K562 (cell line): ENCODE measurements around the gene C12orf60. TPM values are rescaled to one million over a fixed set of nuclear protein-coding genes. Genes with fewer than 3 reads are reported as not detected.
A peak's percentile ranks its signal among the peaks of the same experiment; 100 is the strongest.

Source experiments
- ATAC-seq: fragments of 200-7000 bp; cut with Tn5 transposase; 3 replicates; pipeline ENCODE4 v1.9.1; 2020; ENCODE audit warnings: moderate library complexity
- BruUV-seq: library from RNA; stranded (reverse); fragments of 400-500 nt; replicated peaks from 2 replicates; lab custom pipeline; 2021; lab: Mats Ljungman, UMichigan
- CTCF ChIA-PET: fragments of 300-600 bp; formaldehyde crosslinking; extraction: SDS; loops from one replicate; lab custom pipeline; 2021; ENCODE audit warnings: low intra/inter-chr PET ratio; lab: Yijun Ruan, JAX
- POLR2A ChIA-PET: fragments of 300-600, 350-650 bp; sonication (Branson Sonifier 250); formaldehyde crosslinking; extraction: SDS; loops from one replicate; lab custom pipeline; 2021; ENCODE audit warnings: antibody characterized with exemption, inconsistent platforms; lab: Yijun Ruan, JAX
- DNase-seq, 4 experiments: peaks; one replicate each; pipeline versions ENCODE4 v3.0.0 to v3.0.0-alpha.2; 2011 to 2018; ENCODE audit warnings: low spot score in 3 of 4, mixed read lengths in 3 of 4; ENCODE audit errors: extremely low read depth in 1 of 4
- FAIRE-seq: peaks from 2 replicates; lab custom pipeline; 2011; peaks lifted over from hg19 to GRCh38; lab: Jason Lieb, UNC
- H2AFZ ChIP-seq: 2 replicates; pipeline ENCODE4 v1.6.0; 2011; ENCODE audit warnings: low read depth, low read length, control low read depth, inconsistent platforms
- H3K27ac ChIP-seq: fragments of 200-600 bp; 3 replicates; pipeline ENCODE4 v1.8.0; 2011; ENCODE audit warnings: low read depth, mild to moderate bottlenecking, control low read depth, inconsistent platforms, low read length, moderate library complexity, mixed read lengths; ENCODE audit errors: extremely low read depth
- H3K27me3 ChIP-seq, 2 experiments: fragments of 300-600 bp in 1 of 2; 2 replicates in 1 of 2; 3 replicates in 1 of 2; pipeline versions ENCODE4 v1.6.0 to v1.8.0; 2011; ENCODE audit warnings: inconsistent platforms in 2 of 2, low read length in 2 of 2, mild to moderate bottlenecking in 1 of 2, mixed read lengths in 1 of 2, moderate library complexity in 1 of 2; ENCODE audit not compliant: control insufficient read depth in 2 of 2, insufficient read depth in 2 of 2
- H3K36me3 ChIP-seq: fragments of 300-600 bp; 3 replicates; pipeline ENCODE4 v1.8.0; 2011; ENCODE audit warnings: mild to moderate bottlenecking, low read length, inconsistent platforms; ENCODE audit not compliant: control insufficient read depth, insufficient read depth
- H3K4me1 ChIP-seq, 2 experiments: fragments of 200-600 bp in 1 of 2; replicated peaks in 1 of 2; 2 replicates in 1 of 2; 3 replicates in 1 of 2; pipeline versions ENCODE4 v1.5.1 to v1.8.0; 2011; ENCODE audit warnings: inconsistent platforms in 2 of 2, low read length in 2 of 2, mild to moderate bottlenecking in 1 of 2, mixed read lengths in 1 of 2, moderate library complexity in 1 of 2; ENCODE audit not compliant: control insufficient read depth in 2 of 2, insufficient read depth in 2 of 2
- H3K4me2 ChIP-seq: 2 replicates; pipeline ENCODE4 v1.6.1; 2011; ENCODE audit warnings: low read length, control low read depth, inconsistent platforms, mixed read lengths; ENCODE audit not compliant: insufficient read depth
- H3K4me3 ChIP-seq: fragments of 200-600 bp; sonication (generic), shearing (Covaris generic); 2 replicates; pipeline ENCODE4 v1.5.1; 2016; ENCODE audit warnings: control low read depth, inconsistent platforms
- H3K79me2 ChIP-seq: fragments of 200-600 bp; 3 replicates; pipeline ENCODE4 v1.8.0; 2011; ENCODE audit warnings: low read length, inconsistent platforms; ENCODE audit not compliant: control insufficient read depth, insufficient read depth
- H3K9ac ChIP-seq, 2 experiments: 2 replicates each; pipeline versions ENCODE4 v1.6.0 to v1.6.1; 2011; ENCODE audit warnings: low read depth in 2 of 2, low read length in 2 of 2, control low read depth in 1 of 2, inconsistent platforms in 1 of 2, mild to moderate bottlenecking in 1 of 2, mixed read lengths in 1 of 2; ENCODE audit not compliant: insufficient read depth in 1 of 2
- H3K9me1 ChIP-seq: one replicate; pipeline ENCODE4 v1.6.0; 2011; ENCODE audit warnings: inconsistent platforms, mild to moderate bottlenecking, low read length, moderate library complexity; ENCODE audit not compliant: control insufficient read depth, insufficient read depth
- H3K9me3 ChIP-seq: replicated peaks from 2 replicates; pipeline ENCODE4 v1.5.1; 2011; ENCODE audit warnings: low read depth, low read length, inconsistent platforms; ENCODE audit not compliant: control insufficient read depth, insufficient read depth
- H4K20me1 ChIP-seq: replicated peaks from 2 replicates; pipeline ENCODE4 v1.6.1; 2011; ENCODE audit warnings: low read length, inconsistent platforms, mixed read lengths; ENCODE audit not compliant: control insufficient read depth, insufficient read depth
- ESRRB ChIP-seq: fragments of 250-450 bp; sonication (Bioruptor Pico); IDR thresholded peaks from 2 replicates; pipeline ENCODE4 v1.5.0; 2020; ENCODE audit warnings: mild to moderate bottlenecking, moderate library complexity, borderline replicate concordance
- HNRNPK ChIP-seq: fragments of 200-400 bp; formaldehyde crosslinking; IDR thresholded peaks from one replicate; pipeline ENCODE4 v1.6.1; 2018; ENCODE audit warnings: mild to moderate bottlenecking, low read depth, low read length; ENCODE audit not compliant: poor library complexity, severe bottlenecking
- HOXB6 ChIP-seq: fragments of 250-450 bp; sonication (Bioruptor Pico); IDR thresholded peaks from 2 replicates; pipeline ENCODE4 v1.5.1; 2022; ENCODE audit warnings: mild to moderate bottlenecking, borderline replicate concordance
- MCM5 ChIP-seq: fragments of 450-650 bp; IDR thresholded peaks from 2 replicates; pipeline ENCODE4 v1.6.1; 2016; ENCODE audit warnings: low read depth
- NFIC ChIP-seq: fragments of 450-650 bp; IDR thresholded peaks from 2 replicates; pipeline ENCODE4 v1.6.1; 2017; ENCODE audit warnings: mild to moderate bottlenecking, inconsistent platforms
- SMAD3 ChIP-seq: fragments of 450-650 bp; formaldehyde crosslinking; conservative IDR thresholded peaks from 2 replicates; pipeline ENCODE4 v1.4.0; 2020; ENCODE audit warnings: mild to moderate bottlenecking
- ZNF239 ChIP-seq: fragments of 250-450 bp; sonication (Bioruptor Pico); IDR thresholded peaks from 2 replicates; pipeline ENCODE4 v1.4.0; 2020; ENCODE audit warnings: mild to moderate bottlenecking
- ZNF280B ChIP-seq: fragments of 250-450 bp; sonication (Bioruptor Pico); IDR thresholded peaks from 2 replicates; pipeline ENCODE4 v1.5.1; 2021; ENCODE audit warnings: mild to moderate bottlenecking
- ZNF586 ChIP-seq: fragments of 450-650 bp; formaldehyde crosslinking; conservative IDR thresholded peaks from 2 replicates; pipeline ENCODE4 v1.4.0; 2020; ENCODE audit warnings: mild to moderate bottlenecking, moderate library complexity
- WGBS: fragments of 100-300 bp; shearing (Covaris generic); methylation state at CpG from one replicate; pipeline ENCODE4 v1.1.6; 2016; ENCODE audit warnings: low coverage, mixed read lengths; ENCODE audit not compliant: insufficient coverage; ENCODE audit errors: missing lambda C conversion rate; 5-methylcytosine and 5-hydroxymethylcytosine counted together
- in situ Hi-C: fragments of 300-500 bp; cut with MboI; formaldehyde crosslinking; loops from 4 replicates; pipeline ENCODE4 v1.15.0; 2018; ENCODE audit warnings: inconsistent platforms, mixed read lengths
- intact Hi-C: fragments of 100-400 bp; cut with micrococcal nuclease; formaldehyde crosslinking; loops from 2 replicates; pipeline ENCODE4 v1.14.2; 2022
- polyA plus RNA-seq, 8 experiments: library from polyadenylated mRNA; depleted of rRNA in 4 of 8; stranded (reverse) in 5 of 8; unstranded in 3 of 8; fragments of >200 nt; fragmentation: Nextera tagmentation in 2 of 8; fragmentation: Illumina TruSeq in 1 of 8; extraction: Ambion mirVana in 2 of 8; extraction: Trizol in 1 of 8; gene quantifications; 2 replicates each; pipeline versions ENCODE4 v1.2.1 to v1.2.3, GENCODE V29; 2011 to 2014; ENCODE audit warnings: inconsistent platforms in 1 of 8, missing spikeins in 1 of 8
- total RNA-seq, 7 experiments: library from RNA; depleted of rRNA in 6 of 7; stranded (reverse); fragments of >200 nt in 6 of 7; fragmentation: Illumina TruSeq in 2 of 7; extraction: Trizol in 2 of 7; gene quantifications; 2 replicates each; pipeline versions ENCODE4 v1.2.1 to v1.2.3, GENCODE V29; 2011 to 2021; ENCODE audit warnings: low replicate concordance in 1 of 7

The C12orf60 gene
- total and polyA plus RNA-seq, 9 of the 15 experiments (the other 6 are each of a cell fraction or from before 2014, with no cell fraction given) = 0.41 to 4.4 (median 2.5) TPM

- CTCF ChIA-PET = no interaction called here
- Histone ChIP-seq H3K79me2 (no peaks in the 10 kb centered on the region), H3K4me3 (no peak overlapping the region), H3K9ac (no peak overlapping the region), H2AFZ (no peak overlapping the region), H3K27ac (no peak overlapping the region), H3K36me3 (no peaks in the 10 kb centered on the region), H3K4me2 (no peak overlapping the region), H3K4me1 (no peaks in the 10 kb centered on the region; a peak in 1 of 5 replicates), H4K20me1 (no peaks in the 10 kb centered on the region), H3K27me3 (no peaks in the 10 kb centered on the region; a peak in 2 of 5 replicates), H3K9me3 (no peaks in the 10 kb centered on the region), H3K9me1 (no peaks in the 10 kb centered on the region)
- no peak for FAIRE-seq
- 10% methylated on average over 2 of the region's 2 CpGs for WGBS
- no TSS peak for BruUV-seq
- no peak for DNase-seq
- POLR2A ChIA-PET = no interaction called here
- ATAC-seq = no peak
- TF ChIP-seq SMAD3 (CRISPR knock-in tag) (no peak), HNRNPK (no peak), NFIC (peak; percentile 65), ZNF280B (CRISPR knock-in tag) (no peak), ESRRB (CRISPR knock-in tag) (no peak), MCM5 (no peak), ZNF239 (no peak), HOXB6 (CRISPR knock-in tag) (no peak), ZNF586 (CRISPR knock-in tag) (no peak)
- in situ Hi-C loops (no loop called here), intact Hi-C loops (no loop called here)
Measured at GRCh38 chr12:14779834-14780233, 23.6 kb upstream of the C12orf60 start.
